ENCODE measurements around the gene BTC.

GRCh38 chr4:74838746-74839370 is 44.5 kb upstream of the BTC start:
- no peak for TF ChIP-seq CTCF (optimal IDR thresholded peaks at IDR 0.05 in 1 of 3, IDR thresholded peaks at IDR 0.05 in 1 of 3, conservative IDR thresholded peaks at IDR 0.05 in 1 of 3; ENCODE audit: extremely low read depth in 1 of 3, insufficient read depth in 2 of 3, low read length in 3 of 3)
- TF ChIP-seq EZH2 (IDR thresholded peaks at IDR 0.05; ENCODE audit: low read length): no peak

Measured in keratinocyte (primary cell).